ENCODE results near the gene SNCB.

The SNCB gene

DNA sequence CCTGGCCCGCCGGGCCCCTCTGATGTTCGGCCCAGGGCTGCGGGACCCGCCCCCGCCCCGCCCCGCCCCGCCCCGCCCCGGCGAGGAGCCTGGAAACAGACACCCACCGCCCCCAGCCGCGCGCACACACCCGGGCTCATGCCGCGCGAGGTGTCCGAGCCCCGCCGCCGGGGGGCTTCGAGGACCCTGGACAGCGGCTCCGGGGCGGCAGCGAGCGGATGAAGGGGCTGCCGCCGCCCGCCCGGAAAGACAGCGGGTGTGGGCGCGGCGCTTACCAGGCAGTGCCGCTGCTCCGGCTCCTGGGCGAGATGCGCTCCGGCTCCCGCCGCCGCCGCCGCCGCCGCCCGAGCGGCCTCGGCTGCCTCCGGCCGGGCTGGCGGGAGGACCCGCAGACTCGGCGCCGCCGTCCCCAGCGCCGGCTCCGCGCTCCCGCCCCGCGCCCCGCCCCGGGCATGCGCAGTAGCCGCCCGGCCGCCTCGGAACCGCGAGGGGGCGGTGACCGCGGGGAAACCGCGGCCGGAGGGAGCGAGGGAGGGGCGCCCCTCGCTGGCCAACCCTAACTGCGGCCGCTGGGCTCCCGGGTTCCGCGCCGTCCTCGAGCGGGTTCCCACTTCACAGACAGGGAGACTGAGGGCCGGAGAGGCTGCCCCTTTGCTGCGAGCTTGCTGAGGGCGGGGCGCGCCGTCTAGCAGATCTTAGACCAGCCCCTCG, 20.5 kb downstream of the SNCB start, which contains the start of gene GPRIN1:
Gene GPRIN1 (minus strand): TSS at position 433 of the 711 bp plus-strand sequence. CDS start 10,322 bp downstream, outside the sequence.
- ATAC-seq (ENCODE audit: low read depth) (peak; percentile 53), DNase-seq (ENCODE audit: low spot score) (no peak)
- H3K27me3 ChIP-seq (ENCODE audit: insufficient read depth, poor library complexity, severe bottlenecking) = peaks cover 3% of the 10 kb centered on the region
- H3K4me3 ChIP-seq (ENCODE audit: severe bottlenecking) = peak within 1 kb of the TSS; percentile 98
- peaks cover 4% of the 10 kb centered on the region for H3K4me1 ChIP-seq (ENCODE audit: insufficient read depth, poor library complexity, severe bottlenecking)
- H3K36me3 ChIP-seq (ENCODE audit: low read depth) = no peaks in the 10 kb centered on the region
- H3K27ac ChIP-seq (ENCODE audit: poor library complexity, severe bottlenecking) = peak within 1 kb of the TSS; percentile 26
- H3K9me3 ChIP-seq (ENCODE audit: severe bottlenecking) = no peaks in the 10 kb centered on the region
- TF ChIP-seq CTCF (IDR thresholded peaks at IDR 0.05; ENCODE audit: poor library complexity, severe bottlenecking) = peak; percentile 63

DNA sequence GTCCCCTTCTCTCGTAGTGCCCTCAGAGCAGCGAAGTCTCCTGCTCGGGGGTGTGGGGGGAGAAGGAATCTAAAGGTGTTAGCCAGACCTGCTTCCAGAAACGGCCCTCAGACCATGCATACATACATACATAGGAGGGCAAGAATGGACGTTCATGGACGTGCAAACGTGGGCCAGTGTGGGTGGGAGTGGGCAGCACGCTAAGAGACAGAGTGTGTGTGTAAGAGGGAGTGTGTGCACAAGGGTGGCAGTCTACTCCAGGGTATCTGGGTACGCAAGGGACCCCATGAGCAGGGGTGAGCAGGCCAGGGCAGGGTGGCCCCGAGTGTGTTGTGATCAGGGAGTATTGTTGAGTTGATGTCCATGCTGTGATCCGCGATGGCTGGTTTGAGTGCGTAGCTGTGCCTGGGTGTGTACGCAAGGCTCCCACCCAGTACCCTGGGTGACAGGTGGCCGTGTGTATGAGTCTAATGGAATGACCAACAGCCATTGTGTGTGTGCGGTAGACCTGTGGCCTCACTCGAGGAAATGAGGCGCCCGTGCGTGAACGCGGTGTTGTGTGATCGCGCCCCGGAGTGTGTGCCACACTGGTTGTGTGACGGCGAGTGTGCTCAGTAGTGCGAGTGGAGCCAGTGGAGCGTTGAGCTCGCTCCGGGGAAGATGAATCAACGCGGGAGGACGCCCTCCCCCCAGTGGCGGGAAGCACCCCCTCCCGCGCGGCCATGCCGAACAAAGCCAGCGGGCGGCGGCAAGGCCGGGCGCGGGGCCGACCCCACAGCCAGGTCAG, 21.2 kb downstream of the SNCB start:
- no peak for DNase-seq (ENCODE audit: low spot score)
- TF ChIP-seq CTCF (IDR thresholded peaks at IDR 0.05; ENCODE audit: poor library complexity, severe bottlenecking) = no peak
- no peaks in the 10 kb centered on the region for H3K9me3 ChIP-seq (ENCODE audit: severe bottlenecking)
- H3K4me3 ChIP-seq (ENCODE audit: severe bottlenecking) = peak overlapping the region; percentile 98
- no peaks in the 10 kb centered on the region for H3K36me3 ChIP-seq (ENCODE audit: low read depth)
- ATAC-seq (ENCODE audit: low read depth) = peak; percentile 24; the same call in 2 of the 3 replicates
- peaks cover 3% of the 10 kb centered on the region for H3K27me3 ChIP-seq (ENCODE audit: insufficient read depth, poor library complexity, severe bottlenecking)
- H3K4me1 ChIP-seq (ENCODE audit: insufficient read depth, poor library complexity, severe bottlenecking) = no peaks in the 10 kb centered on the region
- peak overlapping the region; percentile 26 for H3K27ac ChIP-seq (ENCODE audit: poor library complexity, severe bottlenecking)

DNA sequence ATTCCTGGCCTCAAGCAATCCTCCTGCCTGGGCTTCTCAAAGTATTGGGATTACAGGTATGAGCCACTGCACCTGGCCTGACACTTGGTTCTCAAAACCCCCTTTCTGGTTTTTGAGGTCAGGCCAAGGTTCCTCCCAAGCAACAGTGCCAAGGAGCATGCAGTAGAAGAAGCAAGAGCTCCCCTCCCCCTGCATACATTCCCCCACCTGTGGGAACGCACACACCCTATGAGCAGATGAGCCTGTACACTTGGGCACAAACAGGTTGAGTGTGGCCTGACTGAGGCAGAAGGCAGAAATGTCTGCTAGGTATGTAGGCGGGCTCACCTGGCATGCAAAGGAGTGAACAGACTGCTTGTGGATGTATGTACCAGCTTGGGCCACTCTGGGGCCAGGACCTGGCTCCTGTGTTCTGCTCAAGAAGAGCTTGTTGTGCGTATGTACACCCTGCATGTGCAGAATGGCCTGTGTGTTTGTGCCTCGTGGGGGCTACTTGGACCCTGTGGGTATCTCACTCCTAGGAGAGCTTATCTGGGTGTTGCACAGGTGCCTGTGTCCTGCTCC, 22.1 kb downstream of the SNCB start:
- H3K27me3 ChIP-seq (ENCODE audit: insufficient read depth, poor library complexity, severe bottlenecking) = peaks cover 3% of the 10 kb centered on the region
- H3K4me1 ChIP-seq (ENCODE audit: insufficient read depth, poor library complexity, severe bottlenecking) = no peaks in the 10 kb centered on the region
- no peaks in the 10 kb centered on the region for H3K9me3 ChIP-seq (ENCODE audit: severe bottlenecking)
- DNase-seq (ENCODE audit: low spot score) (no peak), ATAC-seq (ENCODE audit: low read depth) (no peak)
- H3K36me3 ChIP-seq (ENCODE audit: low read depth) = no peaks in the 10 kb centered on the region
- H3K27ac ChIP-seq (ENCODE audit: poor library complexity, severe bottlenecking) = no peak overlapping the region
- no peak overlapping the region for H3K4me3 ChIP-seq (ENCODE audit: severe bottlenecking)
- TF ChIP-seq CTCF (IDR thresholded peaks at IDR 0.05; ENCODE audit: poor library complexity, severe bottlenecking) = no peak

GRCh38 chr5:176606875-176607274, 23.5 kb downstream of the SNCB start:
- Histone ChIP-seq H3K27ac (ENCODE audit: poor library complexity, severe bottlenecking) (no peak overlapping the region), H3K36me3 (ENCODE audit: low read depth) (no peaks in the 10 kb centered on the region), H3K4me1 (ENCODE audit: insufficient read depth, poor library complexity, severe bottlenecking) (no peaks in the 10 kb centered on the region)

More at GRCh38 chr5:176606875-176607274, 23.5 kb downstream of the SNCB start:
- peaks cover 3% of the 10 kb centered on the region for H3K27me3 ChIP-seq (ENCODE audit: insufficient read depth, poor library complexity, severe bottlenecking)
- no peak for DNase-seq (ENCODE audit: low spot score)
- H3K9me3 ChIP-seq (ENCODE audit: severe bottlenecking) = no peaks in the 10 kb centered on the region
- no peak for ATAC-seq (ENCODE audit: low read depth)
- H3K4me3 ChIP-seq (ENCODE audit: severe bottlenecking) = no peak overlapping the region
- no peak for TF ChIP-seq CTCF (IDR thresholded peaks at IDR 0.05; ENCODE audit: poor library complexity, severe bottlenecking)

Measured in RWPE2 (cell line).